ENCODE measurements around the gene FARSA.
A peak's percentile ranks its signal among the peaks of the same experiment; 100 is the strongest.

The FARSA gene

DNA sequence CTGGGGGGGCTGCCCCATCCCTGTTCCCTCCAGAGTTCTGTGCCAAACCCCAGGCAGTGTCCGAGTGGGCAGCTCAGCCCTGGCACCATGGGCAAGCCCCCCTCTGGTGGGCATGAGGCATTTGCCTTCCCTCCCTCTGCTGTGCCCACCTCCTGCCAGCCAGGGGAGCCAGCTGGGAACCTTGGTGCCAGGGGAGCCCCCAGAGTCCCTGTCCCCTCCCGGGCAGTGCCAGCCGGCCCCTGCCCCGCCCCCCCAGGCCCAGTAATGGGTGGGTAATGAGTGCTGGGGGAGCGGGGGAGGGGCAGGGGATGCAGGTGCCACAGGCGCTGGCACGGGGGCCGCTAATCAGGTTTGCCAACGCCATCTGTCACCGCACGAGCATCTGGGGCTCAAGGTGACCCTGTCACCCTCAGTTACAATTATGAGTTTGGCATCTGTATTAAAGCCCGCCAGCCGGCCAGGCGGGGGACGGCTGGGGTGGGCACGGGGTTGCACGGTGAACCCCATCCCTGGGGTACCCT, 41.8 kb upstream of the FARSA start:
- no peak overlapping the region for H3K4me2 ChIP-seq
- H2AFZ ChIP-seq (ENCODE audit: low read depth): no peak overlapping the region

GRCh38 chr19:12974301-12975220, 41.0 kb upstream of the FARSA start:
- peak overlapping the region; percentile 22; the same call in 1 of the 2 replicates for H3K9ac ChIP-seq
- no peaks in the 10 kb centered on the region for H4K20me1 ChIP-seq (ENCODE audit: insufficient read depth)
- peaks cover 4% of the 10 kb centered on the region; the same call in 1 of the 2 replicates for H3K27me3 ChIP-seq (ENCODE audit: insufficient read depth, low read depth)
- peak overlapping the region; percentile 48 for H3K4me2 ChIP-seq
- no peak overlapping the region for H3K4me3 ChIP-seq (IDR thresholded peaks at IDR 0.05; ENCODE audit: insufficient read depth, low read depth, low read length)
- peak overlapping the region; percentile 38; the same call in 1 of the 2 replicates for H2AFZ ChIP-seq (ENCODE audit: low read depth)
- H3K4me1 ChIP-seq (ENCODE audit: low read depth, poor library complexity, severe bottlenecking): peaks cover 14% of the 10 kb centered on the region
- H3K79me2 ChIP-seq (ENCODE audit: insufficient read depth, low read depth): no peaks in the 10 kb centered on the region
- TF ChIP-seq CTCF (conservative IDR thresholded peaks at IDR 0.05; ENCODE audit: low read depth, low read length): no peak
- peak overlapping the region; percentile 13; the same call in 1 of the 2 replicates for H3K27ac ChIP-seq
- H3K36me3 ChIP-seq (ENCODE audit: insufficient read depth): no peaks in the 10 kb centered on the region

More for the DNA sequence above, 41.8 kb upstream of the FARSA start:
- Histone ChIP-seq H3K9ac (no peak overlapping the region), H3K27ac (no peak overlapping the region), H3K4me3 (IDR thresholded peaks at IDR 0.05; ENCODE audit: insufficient read depth, low read depth, low read length) (no peak overlapping the region), H4K20me1 (ENCODE audit: insufficient read depth) (no peaks in the 10 kb centered on the region), H3K27me3 (ENCODE audit: insufficient read depth, low read depth) (peaks cover 11% of the 10 kb centered on the region; the same call in 1 of the 2 replicates), H3K79me2 (ENCODE audit: insufficient read depth, low read depth) (no peaks in the 10 kb centered on the region), H3K4me1 (ENCODE audit: low read depth, poor library complexity, severe bottlenecking) (peaks cover 14% of the 10 kb centered on the region), H3K36me3 (ENCODE audit: insufficient read depth) (no peaks in the 10 kb centered on the region)
- TF ChIP-seq CTCF (conservative IDR thresholded peaks at IDR 0.05; ENCODE audit: low read depth, low read length): no peak

DNA sequence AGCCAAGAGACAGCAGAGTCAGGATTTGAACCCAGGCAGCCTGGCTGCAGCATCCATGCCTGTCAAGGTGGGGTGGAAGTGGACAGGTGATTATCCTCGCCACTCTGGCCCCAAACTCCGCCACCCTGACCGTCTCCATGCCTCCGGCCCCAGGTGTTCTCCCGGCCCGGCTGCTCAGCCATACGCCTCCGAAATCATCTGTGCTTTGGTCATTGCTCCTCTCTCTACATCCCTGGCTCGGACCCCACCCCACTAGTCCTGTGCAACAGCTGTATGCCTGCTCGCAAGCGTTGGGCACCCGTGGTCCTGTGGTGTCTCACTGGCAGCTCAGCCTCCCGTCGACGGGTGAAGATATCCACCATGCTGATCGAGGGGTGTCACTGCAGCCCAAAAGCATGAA, 39.7 kb upstream of the FARSA start:
- Histone ChIP-seq H4K20me1 (ENCODE audit: insufficient read depth) (no peaks in the 10 kb centered on the region), H3K27me3 (ENCODE audit: insufficient read depth, low read depth) (no peaks in the 10 kb centered on the region), H3K36me3 (ENCODE audit: insufficient read depth) (no peaks in the 10 kb centered on the region), H3K79me2 (ENCODE audit: insufficient read depth, low read depth) (no peaks in the 10 kb centered on the region), H3K4me2 (no peak overlapping the region), H3K4me1 (ENCODE audit: low read depth, poor library complexity, severe bottlenecking) (peaks cover 14% of the 10 kb centered on the region), H2AFZ (ENCODE audit: low read depth) (no peak overlapping the region), H3K4me3 (IDR thresholded peaks at IDR 0.05; ENCODE audit: insufficient read depth, low read depth, low read length) (no peak overlapping the region), H3K27ac (no peak overlapping the region), H3K9ac (no peak overlapping the region)
- TF ChIP-seq CTCF (conservative IDR thresholded peaks at IDR 0.05; ENCODE audit: low read depth, low read length): no peak

GRCh38 chr19:12970070-12970820, 36.7 kb upstream of the FARSA start:
- no peak for TF ChIP-seq CTCF (conservative IDR thresholded peaks at IDR 0.05; ENCODE audit: low read depth, low read length)
- Histone ChIP-seq H3K4me2 (no peak overlapping the region), H2AFZ (ENCODE audit: low read depth) (no peak overlapping the region), H3K4me3 (IDR thresholded peaks at IDR 0.05; ENCODE audit: insufficient read depth, low read depth, low read length) (no peak overlapping the region), H3K27me3 (ENCODE audit: insufficient read depth, low read depth) (no peaks in the 10 kb centered on the region), H3K9ac (no peak overlapping the region), H3K79me2 (ENCODE audit: insufficient read depth, low read depth) (no peaks in the 10 kb centered on the region), H3K27ac (no peak overlapping the region), H4K20me1 (ENCODE audit: insufficient read depth) (no peaks in the 10 kb centered on the region), H3K4me1 (ENCODE audit: low read depth, poor library complexity, severe bottlenecking) (peaks cover 18% of the 10 kb centered on the region), H3K36me3 (ENCODE audit: insufficient read depth) (no peaks in the 10 kb centered on the region)
